Skeletal muscle tissue (tissue), 4 donors: ENCODE data around the gene MAP4K2. TPM values are rescaled to one million over a fixed set of nuclear protein-coding genes. Genes with fewer than 3 reads are reported as not detected.

ENCODE experiments used
- H3K27ac ChIP-seq: one replicate; pipeline ENCODE4 v1.7.0; 2013; ENCODE audit warnings: mild to moderate bottlenecking, low read depth, low read length, inconsistent platforms
- H3K27me3 ChIP-seq, 3 donors: one replicate each; pipeline ENCODE4 v1.7.0; 2013; ENCODE audit warnings: low read length in 3 of 3; ENCODE audit not compliant: control insufficient read depth in 3 of 3, insufficient read depth in 3 of 3
- H3K36me3 ChIP-seq, 3 donors: one replicate each; pipeline ENCODE4 v1.7.0; 2013; ENCODE audit warnings: low read length in 3 of 3; ENCODE audit not compliant: control insufficient read depth in 3 of 3, insufficient read depth in 3 of 3
- H3K4me1 ChIP-seq, 3 donors: one replicate each; pipeline ENCODE4 v1.7.0; 2013; ENCODE audit warnings: low read length in 3 of 3, mild to moderate bottlenecking in 3 of 3; ENCODE audit not compliant: control insufficient read depth in 3 of 3, insufficient read depth in 3 of 3
- H3K4me3 ChIP-seq, 3 donors: one replicate each; pipeline ENCODE4 v1.7.0; 2013; ENCODE audit warnings: low read length in 3 of 3
- H3K9ac ChIP-seq, 3 donors: one replicate each; pipeline ENCODE4 v1.7.0; 2013; ENCODE audit warnings: low read length in 3 of 3, mild to moderate bottlenecking in 3 of 3, moderate library complexity in 2 of 3, low read depth in 1 of 3
- H3K9me3 ChIP-seq, 3 donors: one replicate each; pipeline ENCODE4 v1.7.0; 2013; ENCODE audit warnings: low read length in 3 of 3; ENCODE audit not compliant: control insufficient read depth in 3 of 3
- total RNA-seq: library from RNA; depleted of rRNA; stranded (reverse); fragments of >200 nt; gene quantifications from one replicate; pipeline ENCODE4 v1.2.3, GENCODE V29; 2014
- donor health status: Osteomylitis.

The MAP4K2 gene
- total RNA-seq, 1 donor from 2014 or later, result 2.6 TPM

DNA sequence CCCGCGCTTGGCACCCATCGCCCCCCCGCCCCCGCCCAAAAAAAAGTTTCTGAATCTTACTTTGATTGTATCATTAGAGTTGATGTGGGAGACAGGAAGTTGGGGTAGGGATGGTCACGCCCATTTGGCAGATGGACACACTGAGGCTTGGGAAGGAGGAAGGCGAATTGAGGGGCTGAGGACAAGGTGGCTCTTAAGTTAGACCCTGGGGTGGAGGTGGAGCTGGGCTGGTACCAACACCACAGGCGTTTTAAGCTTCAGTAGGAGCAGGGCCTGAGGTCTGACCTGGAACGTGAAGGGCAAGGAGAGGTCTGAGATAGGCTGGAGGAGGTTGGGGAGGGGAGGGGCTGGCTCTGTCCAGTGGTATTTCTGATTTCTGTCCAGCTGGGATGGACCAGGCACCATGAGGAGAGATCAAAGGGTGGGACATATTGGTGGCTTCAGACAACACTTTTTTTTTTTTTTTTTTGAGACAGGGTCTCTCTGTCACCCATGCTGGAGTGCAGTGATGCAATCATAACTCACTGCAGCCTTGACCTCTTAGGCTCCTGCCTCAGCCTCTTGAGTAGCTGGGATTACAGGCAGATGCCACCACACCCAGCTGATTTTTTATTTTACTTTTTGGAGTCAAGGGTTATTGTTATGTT lies 42.2 kb upstream of the MAP4K2 start:
- H3K9me3 ChIP-seq, result no peaks in the 10 kb centered on the region
- H3K27me3 ChIP-seq, result peaks cover 0 to 3% (median 0%) of the 10 kb centered on the region in 3 donors
- H3K27ac ChIP-seq, result no peak overlapping the region
- H3K36me3 ChIP-seq, result no peaks in the 10 kb centered on the region
- H3K4me3 ChIP-seq, result no peak overlapping the region
- peaks cover 20 to 31% (median 27%) of the 10 kb centered on the region in 3 donors for H3K4me1 ChIP-seq
- no peak overlapping the region for H3K9ac ChIP-seq

DNA sequence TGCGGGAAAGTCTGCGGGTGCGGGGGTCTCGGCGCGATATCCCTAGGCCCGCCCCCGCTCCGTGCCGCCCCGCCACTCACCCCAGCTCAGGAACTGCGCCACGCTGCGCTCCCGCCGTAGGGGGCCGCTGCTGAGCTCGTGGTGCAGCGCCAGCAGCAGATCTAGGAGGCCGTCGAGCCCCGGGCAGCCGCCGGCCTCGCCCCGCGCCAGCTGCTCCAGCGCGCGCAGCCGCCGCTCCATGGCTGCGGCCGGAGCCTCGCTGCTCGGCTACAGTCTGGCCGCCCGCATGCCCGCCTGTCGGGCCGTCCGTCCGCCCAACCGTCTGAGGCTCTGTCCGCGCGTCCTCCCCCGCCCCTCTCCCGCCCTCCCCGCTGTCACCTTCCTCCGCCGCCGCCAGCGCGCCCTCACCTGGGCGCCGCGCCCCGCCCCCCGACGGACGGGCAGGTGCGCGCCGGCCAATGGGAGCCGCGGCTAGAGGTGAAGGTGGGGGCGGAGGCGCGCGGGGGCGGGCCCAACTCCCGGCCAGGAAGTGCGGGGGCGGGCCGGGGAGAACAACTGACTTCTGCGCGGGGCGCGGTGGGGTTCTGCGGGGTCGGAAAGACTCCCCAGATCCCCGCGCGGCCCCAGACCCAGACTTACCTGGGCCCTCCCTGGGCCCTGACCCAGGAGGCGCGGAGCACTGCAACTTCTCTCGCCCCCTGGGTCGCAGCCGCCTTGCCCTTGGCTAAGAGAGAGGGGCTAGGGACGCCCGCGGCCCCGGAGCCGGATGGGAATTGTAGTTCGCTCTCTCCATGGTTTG lies 41.5 kb upstream of the MAP4K2 start, which contains the start of gene CDC42BPG:
TSS of gene CDC42BPG (minus strand) at position 324 of the 799 bp plus-strand sequence. CDS start at position 240, 84 bp downstream.
- H3K9me3 ChIP-seq, result no peaks in the 10 kb centered on the region
- H3K4me3 ChIP-seq, result no peak within 1 kb of the TSS
- peaks cover 15 to 24% (median 21%) of the 10 kb centered on the region in 3 donors for H3K4me1 ChIP-seq
- no peaks in the 10 kb centered on the region for H3K36me3 ChIP-seq
- H3K27ac ChIP-seq, result no peak within 1 kb of the TSS
- H3K9ac ChIP-seq, result no peak within 1 kb of the TSS
- peaks cover 0 to 3% (median 0%) of the 10 kb centered on the region in 3 donors for H3K27me3 ChIP-seq

DNA sequence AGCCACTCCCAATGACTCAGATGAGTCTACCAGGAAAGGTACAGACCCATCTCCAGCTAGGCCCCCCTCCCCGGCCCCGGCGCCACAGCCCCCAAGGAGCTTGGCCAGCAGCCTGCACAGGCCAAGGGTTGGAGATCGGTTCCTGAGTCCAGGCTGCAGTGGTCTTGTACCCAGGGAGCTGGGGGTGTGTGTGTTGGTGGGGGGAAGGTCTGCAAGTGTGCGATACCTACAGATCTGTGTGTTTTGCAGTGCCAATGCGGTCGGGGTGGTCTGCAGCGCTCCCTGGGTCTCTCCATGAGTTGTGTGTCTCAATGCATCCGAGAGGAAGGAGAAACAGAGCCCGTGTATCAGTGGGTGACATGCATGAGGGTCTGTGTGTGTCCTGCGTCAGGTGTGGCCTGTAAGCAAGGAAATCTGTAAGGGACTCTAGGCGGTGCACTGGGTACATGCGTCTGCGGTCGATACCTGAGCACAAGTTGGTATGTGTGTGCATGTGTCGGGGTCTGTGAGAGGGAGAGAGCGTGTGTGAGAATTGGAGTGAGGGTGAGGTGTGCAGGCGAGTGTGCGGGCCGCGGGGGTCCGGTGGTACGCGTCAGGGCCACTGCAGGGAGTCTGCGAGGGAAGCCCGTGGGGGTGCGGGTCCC lies 40.8 kb upstream of the MAP4K2 start:
- Histone ChIP-seq H3K27me3 (peaks cover 0 to 3% (median 0%) of the 10 kb centered on the region in 3 donors), H3K9me3 (no peaks in the 10 kb centered on the region), H3K9ac (no peak overlapping the region), H3K27ac (no peak overlapping the region), H3K36me3 (no peaks in the 10 kb centered on the region), H3K4me3 (no peak overlapping the region), H3K4me1 (peaks cover 9 to 17% (median 15%) of the 10 kb centered on the region in 3 donors)

DNA sequence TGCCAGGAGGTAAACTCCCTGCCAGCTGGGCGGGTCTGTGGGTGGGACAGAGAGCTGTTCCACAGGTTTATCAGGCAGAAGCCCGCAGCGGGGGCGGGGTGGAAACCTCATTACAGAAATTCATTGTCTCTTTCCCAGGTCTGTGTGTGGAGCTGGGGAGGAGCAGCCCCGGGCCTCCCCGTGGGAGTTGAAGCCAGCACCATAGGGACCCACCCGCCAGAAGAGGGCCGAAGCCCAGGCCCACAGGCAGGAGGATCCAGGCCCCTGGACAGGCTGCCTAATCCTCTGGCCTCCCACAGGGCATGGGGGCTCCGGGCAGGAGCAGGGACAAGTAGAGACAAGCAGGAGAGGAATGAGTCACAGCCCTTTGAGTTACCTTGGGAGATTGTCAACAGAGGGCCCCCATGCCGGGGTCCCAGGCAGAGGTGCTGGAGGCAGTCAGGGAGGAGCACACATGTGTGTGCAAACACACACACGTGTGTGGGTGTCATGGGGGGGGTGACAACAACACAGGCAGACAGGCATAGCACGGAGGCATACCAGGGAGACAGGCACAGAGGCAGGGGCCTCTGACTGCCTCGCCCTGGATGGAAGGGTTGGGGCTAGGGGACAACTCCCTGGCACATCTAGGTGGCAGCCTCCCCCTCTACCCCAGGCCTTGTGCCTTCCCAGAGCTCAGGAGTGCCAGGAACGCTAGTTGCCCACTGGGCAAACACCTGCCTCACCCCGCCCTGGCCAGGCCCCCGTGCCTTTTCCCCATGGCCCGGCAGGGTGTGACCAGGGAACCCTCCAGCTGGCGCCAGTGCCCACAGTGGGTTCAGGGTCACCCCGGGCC lies 40.1 kb upstream of the MAP4K2 start:
- H3K27me3 ChIP-seq, result peaks cover 0 to 3% (median 0%) of the 10 kb centered on the region in 3 donors
- H3K36me3 ChIP-seq, result no peaks in the 10 kb centered on the region
- H3K9ac ChIP-seq, result no peak overlapping the region
- H3K9me3 ChIP-seq, result no peaks in the 10 kb centered on the region
- H3K27ac ChIP-seq, result no peak overlapping the region
- no peak overlapping the region for H3K4me3 ChIP-seq
- peaks cover 3 to 9% (median 8%) of the 10 kb centered on the region in 3 donors for H3K4me1 ChIP-seq

DNA sequence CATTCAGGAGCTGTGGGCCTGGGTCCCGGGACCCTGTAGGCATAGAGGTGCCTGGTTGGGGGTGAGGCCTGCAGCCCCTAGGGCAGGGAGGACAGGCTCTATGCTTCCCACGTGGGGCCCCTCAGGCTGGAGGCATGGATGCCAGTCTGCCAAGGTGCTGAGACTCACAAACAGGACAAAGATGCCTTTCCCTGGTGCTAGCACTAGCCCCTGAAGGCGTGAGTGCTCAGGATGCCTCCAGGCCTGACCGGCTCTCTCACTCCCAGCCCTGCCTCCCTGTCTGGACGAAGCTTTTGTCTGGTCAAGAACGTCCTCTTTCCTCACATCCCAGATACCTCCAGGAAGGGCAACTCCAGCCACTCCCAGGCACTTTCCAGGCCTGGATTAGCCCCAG lies 39.3 kb upstream of the MAP4K2 start:
- H3K9me3 ChIP-seq, result no peaks in the 10 kb centered on the region
- no peaks in the 10 kb centered on the region for H3K36me3 ChIP-seq
- no peak overlapping the region for H3K4me3 ChIP-seq
- peaks cover 2 to 6% (median 2%) of the 10 kb centered on the region in 3 donors for H3K4me1 ChIP-seq
- no peak overlapping the region for H3K27ac ChIP-seq
- peak overlapping the region in 2 of 3 donors; percentile 32 to 33 for H3K9ac ChIP-seq
- H3K27me3 ChIP-seq, result peaks cover 0 to 3% (median 0%) of the 10 kb centered on the region in 3 donors

DNA sequence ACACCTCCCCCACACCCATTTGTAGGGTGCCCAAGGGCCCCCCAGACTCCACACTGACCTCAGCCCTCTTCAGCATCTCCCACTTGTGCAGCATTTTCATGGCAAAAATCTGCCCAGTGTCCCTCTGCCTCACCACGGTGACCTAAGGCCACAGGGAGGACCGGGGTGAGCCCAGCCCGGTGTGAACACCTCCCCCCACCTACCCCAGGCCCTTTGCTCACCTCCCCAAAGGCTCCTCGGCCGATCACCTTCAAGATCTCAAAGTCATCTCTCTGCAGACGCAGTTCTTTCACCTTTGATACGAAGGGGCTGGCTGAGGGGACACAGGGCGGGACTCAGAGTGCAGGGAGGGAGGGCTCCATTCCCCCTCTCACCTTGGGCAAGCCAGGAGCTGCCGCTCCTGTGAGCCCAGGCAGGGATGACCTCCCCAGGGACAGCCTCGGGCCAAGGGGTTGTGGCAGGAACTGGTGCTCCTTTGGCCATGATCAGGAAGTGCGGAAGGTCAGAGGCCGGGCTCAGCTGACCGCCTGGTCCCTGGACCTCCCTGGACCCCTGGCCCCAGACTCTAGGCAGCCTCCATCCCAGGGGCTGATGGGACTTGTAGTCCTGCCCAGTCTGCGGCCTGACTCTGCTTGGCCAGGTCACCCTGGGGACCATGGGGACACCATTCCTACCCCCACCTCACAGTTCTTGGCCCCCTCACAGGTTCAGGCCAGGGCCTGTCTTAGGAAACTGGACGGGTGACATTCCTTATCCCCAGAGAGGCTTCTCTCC lies 38.8 kb upstream of the MAP4K2 start:
- H3K4me3 ChIP-seq, result no peak overlapping the region
- peak overlapping the region in 2 of 3 donors; percentile 32 to 33 for H3K9ac ChIP-seq
- H3K9me3 ChIP-seq, result no peaks in the 10 kb centered on the region
- no peak overlapping the region for H3K27ac ChIP-seq
- no peaks in the 10 kb centered on the region for H3K36me3 ChIP-seq
- peaks cover 0 to 3% (median 0%) of the 10 kb centered on the region in 3 donors for H3K4me1 ChIP-seq
- H3K27me3 ChIP-seq, result peaks cover 0 to 3% (median 0%) of the 10 kb centered on the region in 3 donors

DNA sequence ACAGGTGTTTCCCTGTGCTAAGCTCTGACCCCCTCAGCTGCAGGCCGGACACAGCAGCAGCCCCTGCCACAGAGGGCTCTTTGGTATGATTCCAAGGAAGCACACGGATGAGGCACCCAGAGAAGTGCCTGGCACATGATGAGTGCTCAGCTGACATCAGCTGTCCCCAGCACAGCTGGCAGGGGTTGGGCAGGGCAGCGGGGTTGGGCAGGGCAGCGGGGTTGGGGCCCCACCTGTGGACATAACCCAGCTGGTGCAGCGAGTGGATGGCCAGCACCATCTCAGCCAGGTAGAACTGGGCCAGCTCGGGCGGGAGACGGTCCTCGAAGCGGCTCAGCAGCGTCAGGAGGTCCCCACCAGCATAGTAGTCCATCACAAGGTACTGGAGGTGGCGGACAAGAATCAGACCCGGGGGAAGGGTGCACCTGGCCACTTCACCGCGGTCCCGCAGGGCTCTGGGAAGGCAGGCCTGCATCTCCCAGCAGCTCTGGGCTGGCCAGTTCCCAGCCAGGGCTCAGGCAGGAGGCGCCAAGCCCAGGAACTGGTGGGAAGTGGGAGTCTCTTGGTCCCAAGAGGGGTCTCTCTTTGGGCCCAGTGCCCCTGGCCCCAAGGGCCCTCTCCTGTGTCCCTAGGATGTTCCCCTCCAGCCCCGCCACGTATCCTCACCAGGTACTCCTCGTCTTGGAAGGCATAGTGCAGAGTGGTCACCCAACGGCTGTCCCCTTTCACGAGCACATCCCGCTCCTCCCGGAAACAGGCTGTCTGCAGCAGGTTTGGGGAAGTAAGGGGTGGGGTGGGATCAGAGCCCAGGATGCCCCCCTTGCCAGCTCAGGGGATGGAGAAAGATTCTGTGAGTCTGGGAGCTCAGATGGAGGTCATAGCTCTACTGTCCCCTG lies 37.1 kb upstream of the MAP4K2 start:
- H3K36me3 ChIP-seq, result no peaks in the 10 kb centered on the region
- no peaks in the 10 kb centered on the region for H3K9me3 ChIP-seq
- no peak overlapping the region for H3K27ac ChIP-seq
- H3K27me3 ChIP-seq, result peaks cover 0 to 3% (median 0%) of the 10 kb centered on the region in 3 donors
- peaks cover 0 to 3% (median 0%) of the 10 kb centered on the region in 3 donors for H3K4me1 ChIP-seq
- H3K9ac ChIP-seq, result peak overlapping the region in 1 of 3 donors; percentile 8
- H3K4me3 ChIP-seq, result no peak overlapping the region

DNA sequence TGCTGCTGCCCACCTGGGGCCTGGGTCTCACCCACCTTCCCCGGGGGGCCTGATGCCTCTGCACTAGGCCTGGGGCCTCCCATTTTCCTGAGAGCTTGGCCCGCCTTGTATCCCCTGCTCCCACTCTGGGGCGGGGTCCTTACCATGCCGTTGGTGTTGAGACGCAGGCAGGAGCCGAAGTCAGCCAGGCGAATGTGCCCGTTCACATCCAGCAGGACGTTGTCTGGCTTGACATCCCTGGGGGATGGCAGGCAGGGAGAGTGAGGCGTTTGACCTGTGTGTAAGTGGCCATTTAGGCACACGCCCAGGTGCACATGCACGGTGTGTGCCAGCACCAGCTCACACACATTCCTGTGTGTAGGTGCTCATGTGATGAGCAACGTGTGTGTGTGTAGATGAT lies 36.3 kb upstream of the MAP4K2 start:
- H3K9me3 ChIP-seq, result no peaks in the 10 kb centered on the region
- H3K36me3 ChIP-seq, result no peaks in the 10 kb centered on the region
- peak overlapping the region in 1 of 3 donors; percentile 8 for H3K9ac ChIP-seq
- no peak overlapping the region for H3K4me3 ChIP-seq
- no peak overlapping the region for H3K27ac ChIP-seq
- peaks cover 0 to 3% (median 0%) of the 10 kb centered on the region in 3 donors for H3K4me1 ChIP-seq
- H3K27me3 ChIP-seq, result peaks cover 0 to 3% (median 0%) of the 10 kb centered on the region in 3 donors
